GM21528 (cell line): ENCODE measurements around the gene DOCK3.
"Not testable (repeated sequence)": the region's sequence is repeated elsewhere in the genome, so short reads cannot be mapped to it uniquely, and the experiment has no call there.

Experiments used
- ATAC-seq: cut with Tn5 transposase; IDR thresholded peaks from one replicate; pipeline ENCODE4 v1.9.1; 2021; ENCODE audit warnings: mild to moderate bottlenecking, moderate library complexity; ENCODE audit not compliant: unreplicated experiment, low FRiP score

DOCK3 gene

GRCh38 chr3:51378726-51379125, 704.0 kb downstream of the DOCK3 start:
- ATAC-seq: no peak

- ATAC-seq: no peak
Observed at GRCh38 chr3:51379301-51379700, 704.6 kb downstream of the DOCK3 start.

- ATAC-seq: no peak
Observed at GRCh38 chr3:51379746-51380455, 705.2 kb downstream of the DOCK3 start.

- no peak for ATAC-seq
Observed at GRCh38 chr3:51380601-51381332, 706.0 kb downstream of the DOCK3 start.

GRCh38 chr3:51381333-51381705, 706.6 kb downstream of the DOCK3 start:
- ATAC-seq: no peak

GRCh38 chr3:51382076-51382745, 707.5 kb downstream of the DOCK3 start:
- ATAC-seq: no peak

GRCh38 chr3:51382947-51383578, 708.3 kb downstream of the DOCK3 start:
- ATAC-seq: no peak

- peak; percentile 30 for ATAC-seq
Observed at GRCh38 chr3:51384055-51384725, 709.5 kb downstream of the DOCK3 start.

- ATAC-seq: peak; percentile 87
Observed at GRCh38 chr3:51384726-51385473, 710.2 kb downstream of the DOCK3 start, which contains the start of gene MANF. TSS of gene MANF (plus strand) at chr3:51385291. CDS start at chr3:51385343, 52 bp downstream.

- no peak for ATAC-seq
Observed at GRCh38 chr3:51385621-51386091, 710.9 kb downstream of the DOCK3 start.

- no peak for ATAC-seq
Observed at GRCh38 chr3:51386159-51386851, 711.6 kb downstream of the DOCK3 start.

GRCh38 chr3:51386852-51387229, 712.1 kb downstream of the DOCK3 start:
- no peak for ATAC-seq

- ATAC-seq: not testable (repeated sequence)
Observed at GRCh38 chr3:51387281-51387680, 712.6 kb downstream of the DOCK3 start.

GRCh38 chr3:51388286-51389029, 713.7 kb downstream of the DOCK3 start:
- no peak for ATAC-seq

GRCh38 chr3:51389423-51390183, 714.9 kb downstream of the DOCK3 start:
- no peak for ATAC-seq

- ATAC-seq: no peak
Observed at GRCh38 chr3:51390246-51391074, 715.7 kb downstream of the DOCK3 start.

- ATAC-seq: peak; percentile 90
Observed at GRCh38 chr3:51391075-51391565, 716.4 kb downstream of the DOCK3 start, which contains the start of gene RBM15B. TSS of gene RBM15B (plus strand) at chr3:51391285. CDS start at chr3:51391400, 115 bp downstream.
